HG03139 (cell line): Measurements from ENCODE around the gene DAPK1.

ENCODE experiments used
- ATAC-seq: cut with Tn5 transposase; IDR thresholded peaks from one replicate; pipeline ENCODE4 v1.9.1; 2021; ENCODE audit not compliant: unreplicated experiment

DAPK1 gene

DNA sequence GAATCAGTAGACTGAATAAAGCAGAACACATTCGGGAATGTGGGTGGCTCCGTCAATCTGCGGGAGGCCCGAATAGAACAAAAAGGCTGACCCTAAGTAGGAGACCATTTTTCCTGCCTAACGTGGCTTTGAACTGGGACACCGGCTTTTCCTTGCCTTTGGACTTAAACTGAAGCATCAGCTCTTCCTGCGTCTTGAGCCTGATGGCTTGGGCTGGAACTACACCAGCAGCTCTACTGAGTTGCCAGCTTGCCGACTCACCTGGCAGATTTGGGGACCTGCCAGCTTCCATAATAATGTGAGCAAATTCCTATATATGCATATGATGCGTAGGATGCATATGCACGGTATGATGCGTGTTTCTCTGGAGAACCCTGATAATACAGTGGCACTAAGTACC, 111.3 kb downstream of the DAPK1 start:
- no peak for ATAC-seq

DNA sequence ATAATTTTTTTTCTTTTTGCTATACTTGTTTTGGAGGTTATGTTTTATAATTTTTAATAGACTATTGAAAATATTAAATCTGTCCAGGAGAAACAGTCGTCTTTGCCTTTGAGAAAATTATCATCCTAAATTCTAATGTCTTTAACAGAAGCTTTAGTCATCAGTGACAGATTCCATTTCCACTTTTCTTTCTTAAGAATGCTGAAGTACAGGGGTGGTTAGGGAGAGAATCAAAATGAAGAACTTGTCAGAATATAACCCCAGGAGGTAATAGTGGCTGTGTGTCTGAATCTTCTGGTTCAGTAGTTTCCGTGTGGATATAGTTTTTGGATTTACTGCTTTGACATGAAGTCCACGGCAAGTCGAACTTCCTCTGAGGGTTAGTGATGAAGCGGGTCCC, 111.8 kb downstream of the DAPK1 start:
- no peak for ATAC-seq

DNA sequence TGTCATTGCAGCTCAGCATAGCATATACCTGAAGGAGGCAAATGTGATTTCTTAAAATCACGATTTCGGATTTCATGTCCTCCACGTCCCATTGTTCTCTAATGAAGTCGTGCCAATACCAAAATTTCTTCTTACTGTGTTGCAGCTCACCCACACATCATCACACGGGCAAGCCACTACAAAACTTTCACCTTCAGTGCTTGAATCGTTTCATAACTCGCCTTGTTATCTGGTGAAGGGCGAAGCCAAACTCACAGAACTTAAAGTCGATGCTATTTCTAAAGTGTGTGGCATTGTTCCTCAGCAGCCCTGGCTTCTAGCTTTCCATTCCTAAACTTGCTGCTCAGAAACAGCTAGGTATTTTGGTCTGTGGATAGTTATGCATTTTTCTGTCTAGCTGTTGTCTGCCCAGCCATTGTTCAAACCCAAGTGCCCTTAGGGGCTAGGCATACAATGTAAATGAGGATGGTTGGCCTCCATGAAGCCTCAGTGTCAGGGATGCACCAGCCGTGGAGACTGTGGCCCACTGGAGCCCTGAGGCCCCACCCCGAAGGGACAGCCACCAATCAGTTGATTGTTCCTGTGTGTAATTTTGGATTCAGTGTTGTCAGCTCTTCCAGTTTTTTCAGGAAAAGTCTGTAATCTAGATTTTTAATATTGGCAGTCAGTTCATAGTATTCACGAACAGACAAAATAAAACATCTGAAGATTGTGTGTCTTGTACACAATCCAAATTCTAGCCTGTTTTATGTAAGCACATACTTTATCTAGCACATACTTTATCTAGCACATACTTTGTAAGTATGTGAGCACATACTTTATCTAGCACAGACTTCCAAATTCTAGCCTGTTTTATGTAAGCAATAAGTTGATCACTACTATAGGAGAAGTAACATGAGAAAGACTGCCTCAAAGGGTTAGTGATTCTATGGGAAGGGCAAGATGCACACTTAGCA, 112.8 kb downstream of the DAPK1 start:
- no peak for ATAC-seq

DNA sequence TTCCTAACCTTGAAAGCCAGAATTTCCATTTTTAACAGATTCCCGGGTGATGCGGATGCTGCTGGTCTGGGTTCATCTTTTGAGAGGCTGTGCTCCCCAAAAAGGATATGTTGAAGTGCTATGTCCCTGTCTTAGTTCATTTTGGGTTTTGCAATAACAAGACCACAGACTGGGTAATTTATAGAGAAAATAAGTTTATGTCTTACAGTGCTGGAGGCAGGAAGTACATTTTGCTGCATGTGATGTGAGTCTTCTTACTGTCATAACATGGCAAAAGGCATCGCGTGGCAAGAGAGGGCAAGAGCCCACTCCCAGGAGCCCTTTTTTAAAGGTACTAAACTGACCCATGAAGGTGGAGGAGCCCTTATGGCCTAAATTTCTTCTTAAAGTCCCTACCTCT, 114.1 kb downstream of the DAPK1 start:
- no peak for ATAC-seq

DNA sequence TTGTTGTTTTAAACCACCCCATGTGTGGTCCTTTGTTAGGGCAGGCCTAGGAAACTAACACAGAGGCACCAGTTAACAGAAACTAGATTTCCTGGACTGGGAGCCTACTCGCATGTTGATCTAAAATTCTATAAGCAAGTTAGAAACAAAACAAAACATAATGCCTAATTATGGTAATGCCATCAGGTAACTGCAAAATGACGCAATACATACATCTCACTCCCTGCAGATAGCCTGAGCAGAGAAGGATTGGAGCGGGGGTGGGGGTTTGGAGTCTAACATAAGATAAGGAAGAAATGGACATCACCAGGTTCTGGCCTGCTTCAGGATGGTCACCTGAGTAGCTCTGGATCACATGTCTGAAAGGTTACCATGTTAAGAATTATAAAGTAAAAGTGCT, 114.9 kb downstream of the DAPK1 start:
- ATAC-seq = no peak

DNA sequence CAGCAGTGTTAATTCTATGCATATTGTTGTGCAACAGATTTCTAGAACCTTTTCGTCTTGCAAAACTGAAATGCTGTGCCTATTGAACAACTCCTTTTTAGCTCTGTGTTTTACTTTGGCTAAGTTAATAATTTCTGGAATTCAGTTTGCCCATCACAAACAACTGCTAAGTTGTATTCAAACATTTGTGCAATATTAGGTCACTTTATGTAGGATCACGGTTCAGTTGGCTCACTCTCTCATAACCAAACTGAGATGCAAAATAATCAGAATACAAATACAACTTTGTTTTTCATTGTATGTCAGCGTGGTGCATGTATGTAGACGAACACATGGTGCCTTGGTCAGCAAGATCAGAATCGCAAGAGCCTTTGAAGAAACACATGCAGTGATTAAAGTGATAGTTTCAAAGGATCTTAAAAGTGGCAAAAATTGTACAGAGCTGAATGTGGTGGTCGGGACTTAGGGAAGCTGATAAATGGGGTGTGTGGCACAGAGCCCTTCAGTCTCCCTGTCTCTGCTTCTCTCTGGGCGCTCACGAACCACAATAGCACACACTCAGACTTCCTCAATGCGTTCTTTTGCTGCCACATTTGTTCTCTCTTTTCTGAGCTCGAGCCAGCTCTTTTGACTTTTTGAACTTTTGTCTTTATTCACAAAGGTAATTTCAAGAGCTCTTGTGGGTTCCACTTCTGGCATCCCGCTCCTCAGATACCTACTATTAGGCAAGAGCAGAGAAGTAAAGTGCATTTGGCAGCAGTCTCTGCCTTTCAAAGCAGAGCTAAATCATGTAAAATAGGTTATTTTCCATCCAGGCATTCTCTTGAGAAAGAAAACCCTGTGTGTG, 115.8 kb downstream of the DAPK1 start:
- ATAC-seq = no peak

DNA sequence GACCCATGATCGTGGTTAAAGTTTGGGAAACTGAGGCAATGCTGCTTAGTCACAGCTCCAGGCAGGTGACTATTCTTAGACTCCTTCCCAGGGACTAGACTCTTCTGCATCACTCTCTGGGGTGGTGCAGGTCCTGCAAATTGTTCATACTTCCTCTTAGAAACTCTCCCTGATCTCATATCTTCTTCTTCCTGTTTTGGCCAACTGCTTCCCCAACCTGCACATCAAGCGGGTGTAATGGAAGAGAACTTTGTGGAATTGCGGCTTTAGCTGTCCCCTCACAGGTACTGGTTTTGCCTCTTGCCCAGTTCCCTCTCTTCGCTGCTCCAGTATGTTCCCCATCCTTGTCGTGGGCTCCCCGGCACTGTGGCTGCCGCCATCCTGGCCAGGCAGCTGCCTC, 116.7 kb downstream of the DAPK1 start:
- ATAC-seq = no peak

DNA sequence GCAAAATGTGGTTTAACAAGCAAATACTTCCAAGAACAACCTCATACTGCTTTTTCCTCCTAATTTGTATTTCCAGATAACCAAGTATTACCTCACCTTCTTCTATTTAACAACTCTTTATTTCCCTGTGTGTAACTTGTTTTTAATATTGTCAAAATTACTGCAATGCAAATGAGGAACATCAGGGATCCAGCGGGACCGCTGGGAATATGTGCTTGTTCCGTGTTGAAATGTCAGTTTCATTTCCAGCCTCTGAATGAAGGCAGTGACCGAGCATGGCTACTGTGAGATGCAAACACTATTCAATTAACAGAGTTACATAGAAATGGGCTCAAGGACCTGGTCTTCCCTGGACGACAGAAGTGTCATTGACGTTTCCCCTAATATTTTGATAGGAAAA, 117.5 kb downstream of the DAPK1 start:
- no peak for ATAC-seq

DNA sequence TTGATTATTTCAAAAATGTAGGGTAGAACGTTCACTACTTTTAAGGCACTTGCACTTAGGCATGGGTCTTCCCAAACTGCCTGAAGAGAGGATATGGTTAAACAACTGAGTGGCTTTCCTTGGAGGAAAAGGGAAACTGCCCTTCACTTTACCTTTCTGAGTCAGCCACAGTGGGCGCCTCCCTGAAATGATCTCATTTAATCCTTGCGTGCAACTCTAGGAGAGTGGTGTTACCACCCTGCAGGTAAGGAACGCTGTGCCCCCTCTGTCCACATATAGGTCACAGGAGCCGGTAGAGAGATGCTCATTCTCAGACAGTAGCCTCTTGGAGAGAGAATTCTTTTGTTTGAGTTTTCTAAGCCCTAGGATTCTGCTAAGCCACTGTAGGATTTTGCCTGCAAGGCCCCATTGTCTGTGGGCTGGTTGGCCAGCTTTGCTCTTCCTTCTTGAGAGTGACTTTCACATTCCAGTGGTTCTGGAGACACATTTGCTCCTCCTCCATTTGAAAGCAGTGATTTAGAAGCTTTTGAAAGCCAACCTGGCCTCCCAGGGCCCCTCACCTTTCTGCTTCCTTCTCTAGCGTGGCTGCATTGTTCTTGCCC, 118.0 kb downstream of the DAPK1 start:
- ATAC-seq = no peak

DNA sequence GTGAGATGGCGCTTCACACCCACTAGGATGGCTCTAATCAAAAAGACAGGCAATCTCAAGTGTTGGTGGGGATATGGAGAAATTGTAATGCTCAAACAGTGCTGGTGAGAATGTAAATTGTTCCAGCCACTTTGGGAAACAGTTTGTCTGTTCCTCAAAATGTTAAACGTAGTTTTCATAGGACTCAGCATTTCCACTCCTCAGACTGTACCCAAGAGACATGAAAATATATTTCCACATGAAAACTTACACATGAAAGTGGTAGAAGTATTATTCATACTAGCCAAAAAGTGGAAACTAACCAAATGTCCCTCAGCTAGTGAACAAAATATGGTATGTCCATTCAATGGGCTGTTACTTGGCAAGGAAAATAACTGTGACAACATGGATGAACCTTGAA, 120.6 kb downstream of the DAPK1 start:
- ATAC-seq = no peak

DNA sequence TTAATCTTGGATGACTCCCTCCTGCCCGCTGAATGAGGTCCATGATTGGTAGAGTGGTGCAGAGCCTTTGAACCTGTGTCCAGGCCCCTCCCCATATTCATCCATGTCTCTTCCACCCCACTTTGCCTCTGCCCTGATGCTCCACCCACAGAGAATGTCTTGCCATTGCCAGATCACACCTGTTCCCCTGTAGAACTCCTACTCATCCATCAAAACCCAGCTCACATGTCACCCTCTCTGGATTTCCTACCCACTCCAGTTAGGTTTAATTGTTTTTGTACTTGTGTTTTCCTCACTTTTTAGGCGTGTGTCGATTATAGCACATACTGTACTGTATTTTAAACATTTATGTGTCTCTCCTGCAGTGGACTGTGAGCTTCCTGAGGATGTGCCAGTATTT, 121.3 kb downstream of the DAPK1 start:
- ATAC-seq = no peak

DNA sequence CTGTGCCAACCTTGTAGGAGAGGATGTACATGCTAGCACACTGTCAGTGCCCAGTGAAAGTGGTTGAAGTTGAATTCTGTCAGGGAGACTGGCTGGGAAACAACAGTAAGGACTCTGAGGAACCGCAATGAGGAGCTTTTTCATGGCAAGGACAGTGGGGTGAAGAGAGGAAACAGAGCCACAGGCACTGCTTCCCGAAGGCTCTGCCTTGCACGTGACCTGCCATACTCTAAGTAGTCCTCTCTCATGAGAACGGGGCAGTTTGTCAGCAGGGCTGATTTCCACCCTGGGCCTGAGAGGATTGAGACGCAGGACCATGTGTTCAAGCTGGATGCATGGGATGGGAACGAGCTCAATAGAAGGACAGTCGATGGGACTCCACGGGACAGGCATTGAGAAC, 121.7 kb downstream of the DAPK1 start:
- ATAC-seq = no peak

DNA sequence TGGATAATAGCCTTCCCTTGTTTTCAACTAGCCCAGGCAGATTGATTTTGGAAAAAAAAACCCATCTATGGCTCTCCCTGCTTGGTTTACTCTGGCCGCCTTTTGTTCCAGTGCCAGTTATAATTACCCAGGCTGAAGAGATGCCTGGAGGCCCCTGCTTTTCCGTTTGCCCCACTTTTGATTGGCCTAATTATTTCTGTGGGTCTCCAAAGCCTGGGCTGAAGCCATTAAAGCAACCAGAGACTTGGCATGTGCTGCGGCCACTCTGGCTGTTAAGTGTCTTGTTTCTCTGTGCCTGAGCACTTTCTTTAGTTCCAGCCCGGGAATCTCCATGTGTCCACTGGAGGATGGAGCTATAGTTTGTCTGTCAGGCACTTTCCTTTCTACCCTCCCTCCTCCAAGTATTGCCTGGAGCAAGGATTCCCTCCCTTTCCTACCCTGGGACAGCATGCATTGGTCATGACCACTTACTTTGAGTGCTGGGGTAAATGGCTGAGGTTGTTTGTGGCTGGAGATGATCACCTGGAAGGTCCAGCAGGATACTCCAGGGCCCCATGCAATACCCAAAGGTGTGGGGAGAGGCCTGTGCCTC, 123.2 kb downstream of the DAPK1 start:
- ATAC-seq = no peak

DNA sequence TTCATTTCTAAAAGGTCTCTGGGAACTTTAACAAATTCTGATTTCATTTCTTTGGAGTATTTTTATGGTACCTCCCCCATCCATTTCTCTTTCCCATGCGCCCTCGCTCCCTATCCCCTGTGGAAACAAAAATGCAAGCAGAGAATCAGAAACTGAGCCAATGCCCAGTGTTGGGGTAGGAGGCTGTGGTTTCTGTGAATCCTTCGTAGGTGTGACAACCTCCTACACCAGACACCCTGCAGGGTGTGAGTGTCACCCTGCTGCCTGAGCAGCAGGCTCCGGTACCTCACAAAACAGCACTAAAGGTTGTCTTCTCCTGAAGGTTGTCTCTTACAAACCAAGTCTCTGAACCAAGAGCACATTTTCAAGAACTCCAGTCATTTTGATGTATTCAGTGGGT, 124.4 kb downstream of the DAPK1 start:
- ATAC-seq = no peak

DNA sequence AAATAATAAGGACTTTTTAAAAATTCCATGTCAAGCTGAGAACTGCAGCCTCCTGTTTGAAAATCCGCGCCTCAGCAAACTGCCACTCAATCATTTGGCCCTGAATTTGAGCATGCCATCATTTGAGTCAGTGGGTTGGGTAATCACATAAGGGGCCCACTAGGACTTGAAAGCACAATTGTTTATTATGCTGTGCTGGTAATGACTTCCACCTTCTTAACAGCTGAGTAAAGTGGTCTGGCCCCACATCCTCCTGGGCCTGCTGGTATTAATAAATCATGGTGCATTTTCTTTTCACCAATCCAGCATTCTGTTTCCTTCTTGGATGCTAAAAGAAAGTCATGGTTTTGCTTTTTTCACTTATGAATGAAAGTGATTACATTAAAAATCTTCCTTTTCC, 125.3 kb downstream of the DAPK1 start:
- no peak for ATAC-seq

DNA sequence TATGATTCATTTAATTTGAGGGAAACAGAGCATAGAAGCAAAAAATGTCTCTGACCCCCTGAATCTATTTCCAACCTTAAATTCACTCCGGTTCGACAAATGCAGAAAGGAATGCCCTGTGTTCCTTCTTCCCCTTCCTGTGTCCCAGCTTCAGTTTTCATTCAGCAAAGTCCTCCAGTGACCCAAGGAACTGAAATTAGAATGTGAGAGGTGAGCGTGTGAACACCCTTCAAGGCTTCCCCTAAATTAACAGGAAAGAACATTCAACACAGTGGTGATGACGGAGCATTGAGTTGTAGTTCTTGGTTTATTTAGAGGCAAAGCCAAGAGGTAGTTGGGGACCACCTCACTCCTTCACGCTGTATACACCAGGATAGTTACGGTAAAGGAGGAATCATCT, 130.7 kb downstream of the DAPK1 start:
- no peak for ATAC-seq

DNA sequence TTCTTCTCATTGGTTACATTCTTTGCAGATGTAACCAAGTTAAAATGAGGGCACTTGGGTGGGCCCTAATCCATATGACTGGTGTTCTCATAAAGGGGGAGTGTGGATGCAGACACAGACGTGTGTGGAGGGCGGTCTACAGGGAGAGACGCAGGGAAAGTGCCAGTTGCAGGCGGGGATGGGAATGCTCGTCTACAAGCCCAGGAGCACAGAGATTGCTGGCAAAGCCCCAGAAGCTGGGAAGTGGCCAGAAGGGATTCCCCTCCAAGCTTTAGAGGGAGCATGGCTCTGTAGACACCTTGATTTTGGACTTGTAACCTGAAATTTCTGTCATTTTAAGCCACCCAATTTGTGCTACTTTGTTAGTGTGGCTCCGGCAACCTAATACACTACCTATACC, 131.4 kb downstream of the DAPK1 start:
- ATAC-seq = no peak

DNA sequence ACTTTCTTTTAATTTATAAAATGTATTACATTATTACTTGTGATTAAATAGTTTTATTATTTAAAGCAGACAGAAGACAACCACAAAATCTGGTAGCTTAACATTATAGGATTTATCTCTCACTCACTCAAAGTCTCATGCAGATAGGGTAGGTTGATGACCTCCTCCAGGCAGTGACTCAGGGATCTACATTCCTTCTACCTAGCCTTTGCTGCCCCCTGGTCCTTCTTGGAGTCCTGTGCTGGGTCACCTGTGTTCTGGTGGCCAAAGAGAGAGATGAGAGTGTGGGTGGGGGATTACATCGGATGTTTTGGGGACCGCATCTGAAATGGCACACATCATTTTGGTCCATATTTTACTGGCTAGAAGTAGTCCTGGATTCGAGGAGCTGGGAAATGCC, 132.6 kb downstream of the DAPK1 start:
- ATAC-seq = no peak

DNA sequence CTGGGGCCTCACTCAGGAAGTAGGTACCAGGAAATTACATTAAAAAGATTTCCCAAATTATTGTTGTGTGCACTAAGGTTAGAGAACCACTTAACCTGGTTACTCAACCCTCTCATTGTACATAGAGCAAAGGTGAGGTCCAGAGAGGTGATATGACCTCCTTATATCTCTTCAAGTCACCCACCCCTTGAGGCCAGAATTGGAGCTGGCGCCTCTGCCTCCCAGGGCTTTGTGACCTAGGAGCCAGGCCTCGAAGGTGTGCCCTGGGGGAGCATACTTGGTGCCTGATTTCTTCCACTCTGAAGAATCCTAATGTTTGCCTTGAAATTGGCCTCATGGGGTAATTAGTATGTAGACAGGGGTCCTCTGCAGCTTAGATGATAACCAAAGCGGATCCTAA, 133.2 kb downstream of the DAPK1 start:
- ATAC-seq = no peak

DNA sequence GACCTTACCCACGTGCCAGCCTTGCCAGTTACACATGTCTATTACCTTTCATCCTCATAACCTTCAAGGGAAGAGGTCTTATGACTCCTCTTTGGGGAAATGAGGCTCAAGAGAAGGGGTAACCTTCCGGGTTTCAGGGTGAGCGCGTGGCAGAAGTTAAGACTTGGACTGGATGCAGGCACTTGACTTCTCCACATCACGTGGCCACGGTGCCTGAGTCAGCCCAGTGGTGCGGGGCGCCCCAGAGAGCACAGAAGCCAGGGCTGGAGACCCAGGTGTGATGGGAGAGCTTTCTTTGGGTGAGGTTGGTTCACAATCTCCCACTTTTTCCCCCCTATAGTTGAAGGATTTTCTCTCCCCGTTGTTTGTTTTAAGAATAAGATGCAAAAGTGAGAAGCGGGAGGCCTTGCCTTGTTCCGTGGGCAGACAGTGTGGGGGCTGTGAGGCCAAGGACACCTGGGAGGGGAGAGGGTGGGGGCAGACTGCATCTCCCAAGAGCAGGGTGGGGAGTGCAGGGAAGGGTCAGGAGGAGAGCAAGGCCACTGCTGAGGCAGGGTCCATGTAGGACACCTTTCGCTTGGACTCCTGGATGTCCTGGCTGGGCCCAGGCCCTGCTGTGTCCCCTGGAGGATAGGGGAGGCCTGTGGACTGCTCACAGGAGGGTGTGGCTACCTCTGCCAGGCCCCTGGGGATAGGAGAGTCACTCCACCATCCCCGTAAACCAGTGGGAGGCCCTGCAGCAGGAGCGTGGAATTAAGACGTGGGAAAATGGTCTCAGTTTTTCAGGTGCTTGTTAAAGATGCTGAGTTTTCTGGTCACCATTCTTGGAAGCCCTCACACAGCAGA, 138.2 kb downstream of the DAPK1 start:
- no peak for ATAC-seq
